Adipocyte (in vitro differentiated cells): Measurements from ENCODE around the gene CACNA1D.
A peak's percentile ranks its signal among the peaks of the same experiment; 100 is the strongest.

Experiments used
- DNase-seq: peaks from one replicate; pipeline ENCODE4 v3.0.0-alpha.2; 2015; ENCODE audit warnings: low read depth
- H3K27me3 ChIP-seq: replicated peaks from 2 replicates; pipeline ENCODE4 v1.7.0; 2013; ENCODE audit warnings: mild to moderate bottlenecking, low read length, moderate library complexity; ENCODE audit not compliant: control insufficient read depth, insufficient read depth
- H3K36me3 ChIP-seq: 2 replicates; pipeline ENCODE4 v1.7.0; 2013; ENCODE audit warnings: low read length, mild to moderate bottlenecking, moderate library complexity; ENCODE audit not compliant: control insufficient read depth, insufficient read depth, severe bottlenecking
- H3K4me1 ChIP-seq: 2 replicates; pipeline ENCODE4 v1.7.0; 2013; ENCODE audit warnings: mild to moderate bottlenecking, low read length, moderate library complexity; ENCODE audit not compliant: control insufficient read depth, insufficient read depth
- H3K4me3 ChIP-seq: 2 replicates; pipeline ENCODE4 v1.7.0; 2013; ENCODE audit warnings: mild to moderate bottlenecking, low read length, moderate library complexity
- H3K9ac ChIP-seq: 2 replicates; pipeline ENCODE4 v1.7.0; 2013; ENCODE audit warnings: mild to moderate bottlenecking, low read length, moderate library complexity
- H3K9me3 ChIP-seq: 2 replicates; pipeline ENCODE4 v1.7.0; 2013; ENCODE audit warnings: mild to moderate bottlenecking, low read length, moderate library complexity; ENCODE audit not compliant: control insufficient read depth

Gene CACNA1D

DNA sequence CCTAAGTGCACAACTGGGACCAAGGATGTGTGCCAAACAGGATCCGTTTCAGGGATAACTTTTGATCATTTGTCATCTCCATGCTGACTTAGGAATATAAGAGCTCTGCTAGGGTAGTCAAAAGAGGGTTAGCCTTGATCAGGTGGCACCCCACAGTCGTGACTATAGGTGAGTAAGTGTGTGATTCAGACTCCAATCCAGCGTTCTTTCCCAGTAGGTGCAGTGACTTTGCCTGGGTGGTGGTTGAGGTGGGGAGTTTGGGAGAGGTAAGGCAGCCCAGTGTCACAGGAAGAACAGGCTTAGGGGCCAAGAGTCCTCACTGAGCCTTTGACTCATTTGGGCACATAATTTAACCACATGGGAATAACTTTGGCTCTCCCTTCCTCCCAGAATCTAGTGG, 300.8 kb downstream of the CACNA1D start:
- H3K36me3 ChIP-seq: no peaks in the 10 kb centered on the region
- no peak overlapping the region for H3K4me3 ChIP-seq
- DNase-seq: no peak
- H3K9me3 ChIP-seq: no peaks in the 10 kb centered on the region
- no peaks in the 10 kb centered on the region for H3K27me3 ChIP-seq
- no peaks in the 10 kb centered on the region for H3K4me1 ChIP-seq
- H3K9ac ChIP-seq: no peak overlapping the region

DNA sequence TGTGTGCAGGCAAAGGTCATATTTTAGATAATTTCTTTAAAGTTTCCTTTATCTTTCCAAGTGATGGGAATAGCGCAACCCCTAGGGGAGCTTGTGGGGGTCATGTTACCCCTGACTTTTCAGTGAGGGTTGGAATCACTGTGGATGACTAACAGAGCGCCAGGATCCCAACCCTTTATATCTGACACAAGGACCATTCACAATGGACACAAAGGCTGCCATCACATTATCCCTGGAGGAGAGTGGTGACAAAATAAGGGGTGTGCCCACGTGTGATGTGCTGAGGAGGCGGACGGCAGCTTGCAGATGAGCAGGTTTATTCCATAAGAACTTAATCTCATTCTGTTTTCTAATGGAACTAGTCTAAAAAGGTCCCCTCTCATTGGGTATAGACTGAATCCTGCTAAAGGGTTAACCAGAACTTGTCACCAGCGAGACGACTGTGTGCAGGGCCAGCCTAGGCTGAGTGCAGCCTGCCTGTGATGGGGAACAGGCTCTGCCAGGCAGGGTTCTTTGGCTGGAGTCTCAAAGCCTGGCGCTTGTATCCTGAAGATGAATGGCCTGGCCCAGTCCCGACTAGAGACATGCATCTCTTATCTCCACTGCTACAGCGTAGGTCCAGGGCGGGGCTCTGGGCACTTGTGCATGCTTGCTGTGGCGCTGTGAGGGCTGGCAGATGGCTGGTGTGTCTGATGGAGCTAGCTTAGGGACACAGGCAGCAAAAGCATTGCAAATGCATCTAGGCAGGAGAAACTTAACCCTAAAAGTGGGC, 301.6 kb downstream of the CACNA1D start:
- DNase-seq: no peak
- Histone ChIP-seq H3K9ac (no peak overlapping the region), H3K4me1 (no peaks in the 10 kb centered on the region), H3K9me3 (no peaks in the 10 kb centered on the region), H3K36me3 (no peaks in the 10 kb centered on the region), H3K4me3 (no peak overlapping the region), H3K27me3 (no peaks in the 10 kb centered on the region)

DNA sequence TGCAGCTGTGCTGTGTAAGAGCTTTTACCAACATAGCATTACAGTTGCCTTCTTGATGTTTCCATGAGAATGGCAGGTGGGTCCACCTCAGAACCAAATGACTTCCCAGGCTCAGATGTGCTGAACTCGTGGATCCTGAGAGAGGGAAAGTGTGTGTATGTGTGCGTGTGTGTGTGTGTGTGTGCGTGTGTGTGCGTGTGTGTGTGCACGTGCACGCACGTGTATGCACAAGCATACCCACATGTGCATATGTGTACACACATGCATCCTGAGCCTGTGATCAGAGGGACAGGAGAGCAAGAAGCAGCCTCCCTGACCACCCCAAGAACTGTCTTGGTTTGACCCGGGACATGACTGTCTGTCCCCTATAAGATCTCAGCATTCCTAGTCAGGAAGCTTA, 303.7 kb downstream of the CACNA1D start:
- Histone ChIP-seq H3K27me3 (no peaks in the 10 kb centered on the region), H3K36me3 (no peaks in the 10 kb centered on the region), H3K4me3 (no peak overlapping the region), H3K9ac (no peak overlapping the region), H3K4me1 (no peaks in the 10 kb centered on the region), H3K9me3 (no peaks in the 10 kb centered on the region)
- no peak for DNase-seq

DNA sequence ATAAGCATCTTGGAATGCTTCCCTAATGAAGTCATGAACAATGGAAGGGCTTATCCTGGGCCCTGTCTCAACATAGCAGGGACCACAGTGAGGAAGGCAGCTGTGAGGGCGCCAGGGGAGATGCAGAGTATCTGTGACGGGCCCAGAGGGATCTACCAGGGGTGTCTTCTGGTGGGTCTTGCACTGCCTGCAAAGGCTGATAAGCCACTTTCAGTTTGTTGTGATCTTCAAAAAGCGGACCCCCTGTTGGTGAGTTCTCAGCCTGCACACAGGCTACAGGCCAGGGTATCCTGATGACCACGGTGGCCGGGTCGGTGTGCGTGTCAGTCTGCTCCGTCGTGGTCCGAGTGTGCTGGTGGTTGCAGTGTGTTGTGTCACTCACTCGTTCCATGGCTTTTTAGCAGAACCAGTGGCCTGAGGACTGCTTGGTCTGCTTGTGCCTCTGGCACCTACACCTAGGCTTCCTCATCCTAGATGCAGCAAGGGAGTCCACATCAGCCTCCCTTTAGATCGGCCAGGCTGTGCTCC, 305.0 kb downstream of the CACNA1D start:
- H3K4me1 ChIP-seq: peaks cover 5% of the 10 kb centered on the region
- no peak overlapping the region for H3K9ac ChIP-seq
- H3K27me3 ChIP-seq: no peaks in the 10 kb centered on the region
- no peak for DNase-seq
- H3K36me3 ChIP-seq: no peaks in the 10 kb centered on the region
- no peak overlapping the region for H3K4me3 ChIP-seq
- H3K9me3 ChIP-seq: no peaks in the 10 kb centered on the region

DNA sequence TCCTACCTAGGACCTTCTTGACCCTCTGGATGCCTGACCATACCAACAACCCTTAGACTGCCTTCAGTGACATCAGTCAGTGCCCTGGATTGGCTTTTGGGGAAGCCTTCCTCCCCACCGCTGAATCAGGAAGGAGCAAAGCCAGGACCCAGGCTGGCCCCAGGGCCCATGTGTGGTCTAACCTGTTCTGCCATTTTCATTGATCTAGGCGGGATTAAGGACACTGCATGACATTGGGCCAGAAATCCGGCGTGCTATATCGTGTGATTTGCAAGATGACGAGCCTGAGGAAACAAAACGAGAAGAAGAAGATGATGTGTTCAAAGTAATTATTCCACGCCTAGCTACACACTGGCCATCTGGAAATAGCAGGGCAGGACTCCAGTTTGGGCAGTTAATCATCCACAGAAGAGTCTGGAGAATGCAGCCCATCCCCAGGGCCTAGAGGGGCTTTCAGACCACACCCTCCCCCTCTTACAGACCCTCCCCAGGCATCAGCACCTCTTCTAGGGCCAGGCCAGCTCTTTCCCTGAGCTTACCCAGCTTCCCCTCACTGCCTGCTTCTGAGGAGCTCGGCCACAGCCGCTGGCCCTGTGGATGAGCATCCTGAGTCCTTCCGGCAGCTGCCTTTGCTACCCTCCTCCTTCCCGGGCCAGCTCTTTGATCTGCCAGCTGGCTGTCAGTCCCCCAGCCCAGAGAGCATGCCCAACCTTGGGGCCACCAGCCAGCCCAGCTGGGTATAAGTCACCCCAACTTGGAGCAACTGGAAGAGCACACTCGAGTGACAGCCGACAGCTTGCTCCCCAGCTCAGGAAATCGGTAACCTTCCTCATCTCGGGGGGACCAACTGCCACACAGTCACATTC, 305.9 kb downstream of the CACNA1D start:
- Histone ChIP-seq H3K27me3 (no peaks in the 10 kb centered on the region), H3K36me3 (no peaks in the 10 kb centered on the region), H3K9me3 (no peaks in the 10 kb centered on the region), H3K9ac (no peak overlapping the region), H3K4me1 (peaks cover 14% of the 10 kb centered on the region), H3K4me3 (no peak overlapping the region)
- DNase-seq: no peak

DNA sequence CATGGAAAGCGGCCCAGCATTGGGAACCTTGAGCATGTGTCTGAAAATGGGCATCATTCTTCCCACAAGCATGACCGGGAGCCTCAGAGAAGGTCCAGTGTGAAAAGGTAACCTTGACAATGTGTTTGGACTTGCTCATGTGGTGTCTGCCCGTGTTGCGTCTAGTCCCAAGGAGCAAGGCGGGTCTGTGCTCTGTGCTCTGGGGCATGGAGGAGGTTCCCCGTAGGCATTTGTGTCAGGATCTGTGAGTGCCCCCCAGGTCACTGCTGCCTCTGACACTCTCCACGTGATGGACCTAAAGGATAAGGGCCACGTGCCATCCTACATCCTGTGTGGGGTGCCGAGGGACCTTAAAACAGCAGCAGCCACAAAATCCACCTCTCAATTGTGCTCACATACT, 306.9 kb downstream of the CACNA1D start:
- no peaks in the 10 kb centered on the region for H3K36me3 ChIP-seq
- no peaks in the 10 kb centered on the region for H3K9me3 ChIP-seq
- no peak overlapping the region for H3K4me3 ChIP-seq

DNA sequence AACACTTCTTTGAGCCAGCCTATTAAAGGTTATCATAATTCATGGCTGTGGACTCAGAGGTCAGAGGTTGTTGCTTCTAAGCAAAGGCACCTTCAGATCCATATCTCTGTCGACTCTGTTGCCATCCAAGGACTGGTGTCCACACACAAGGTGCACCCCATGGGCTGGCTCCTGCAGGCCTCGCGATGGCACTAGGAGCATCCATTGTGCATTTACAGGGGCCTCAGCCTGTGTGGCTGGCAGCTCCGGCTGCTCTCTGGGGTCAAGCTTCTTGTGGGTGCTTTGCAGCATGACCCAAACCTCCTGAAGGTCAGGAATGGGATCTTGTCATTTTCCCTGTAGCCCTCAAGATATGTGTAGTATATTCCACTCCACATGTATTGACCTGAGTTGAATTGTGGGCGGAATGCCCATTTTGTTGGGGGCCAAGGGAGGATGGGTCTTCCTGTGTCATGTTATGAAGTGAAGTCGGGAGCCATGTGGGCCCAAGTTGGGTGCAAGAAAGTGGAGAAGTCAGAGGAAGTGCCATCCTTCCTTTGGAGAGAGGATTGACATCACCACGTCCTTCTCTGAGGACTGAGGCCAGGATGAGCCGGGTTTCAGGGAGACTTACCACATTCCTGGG, 308.0 kb downstream of the CACNA1D start:
- Histone ChIP-seq H3K4me3 (no peak overlapping the region), H3K9ac (no peak overlapping the region), H3K36me3 (no peaks in the 10 kb centered on the region), H3K27me3 (no peaks in the 10 kb centered on the region), H3K9me3 (no peaks in the 10 kb centered on the region), H3K4me1 (peaks cover 30% of the 10 kb centered on the region)
- DNase-seq: no peak

More for the DNA sequence above, 306.9 kb downstream of the CACNA1D start:
- Histone ChIP-seq H3K27me3 (no peaks in the 10 kb centered on the region), H3K9ac (no peak overlapping the region), H3K4me1 (peaks cover 24% of the 10 kb centered on the region)
- no peak for DNase-seq

DNA sequence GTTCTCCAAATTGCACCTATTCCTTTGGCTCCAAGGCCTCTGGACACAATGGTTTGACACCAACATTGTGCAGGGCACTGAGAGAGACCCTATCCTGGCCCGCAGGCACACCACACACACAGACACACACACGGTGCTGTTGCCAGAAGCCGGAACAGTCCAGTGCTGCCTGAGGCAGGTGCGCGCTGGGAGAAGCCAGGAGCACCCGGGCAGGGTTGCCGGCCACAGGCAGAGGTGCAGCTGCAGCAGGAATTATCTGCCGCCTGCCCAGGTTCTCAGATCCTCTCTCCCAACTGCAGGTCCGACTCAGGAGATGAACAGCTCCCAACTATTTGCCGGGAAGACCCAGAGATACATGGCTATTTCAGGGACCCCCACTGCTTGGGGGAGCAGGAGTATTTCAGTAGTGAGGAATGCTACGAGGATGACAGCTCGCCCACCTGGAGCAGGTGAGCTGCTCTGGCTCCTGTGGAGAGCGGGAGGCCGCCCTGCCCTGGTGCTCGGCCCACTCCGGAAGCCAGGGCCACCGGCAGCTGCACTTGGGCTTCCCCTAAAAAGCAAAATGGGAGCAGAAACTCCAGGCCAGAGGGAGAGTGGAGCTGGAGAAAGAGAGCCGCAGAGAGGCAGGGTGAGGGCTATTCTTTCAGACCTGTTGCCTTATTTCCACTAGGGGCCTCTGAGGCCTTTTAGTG, 308.9 kb downstream of the CACNA1D start:
- Histone ChIP-seq H3K27me3 (no peaks in the 10 kb centered on the region), H3K9me3 (no peaks in the 10 kb centered on the region), H3K36me3 (no peaks in the 10 kb centered on the region), H3K9ac (no peak overlapping the region), H3K4me3 (no peak overlapping the region), H3K4me1 (peaks cover 30% of the 10 kb centered on the region)
- no peak for DNase-seq

DNA sequence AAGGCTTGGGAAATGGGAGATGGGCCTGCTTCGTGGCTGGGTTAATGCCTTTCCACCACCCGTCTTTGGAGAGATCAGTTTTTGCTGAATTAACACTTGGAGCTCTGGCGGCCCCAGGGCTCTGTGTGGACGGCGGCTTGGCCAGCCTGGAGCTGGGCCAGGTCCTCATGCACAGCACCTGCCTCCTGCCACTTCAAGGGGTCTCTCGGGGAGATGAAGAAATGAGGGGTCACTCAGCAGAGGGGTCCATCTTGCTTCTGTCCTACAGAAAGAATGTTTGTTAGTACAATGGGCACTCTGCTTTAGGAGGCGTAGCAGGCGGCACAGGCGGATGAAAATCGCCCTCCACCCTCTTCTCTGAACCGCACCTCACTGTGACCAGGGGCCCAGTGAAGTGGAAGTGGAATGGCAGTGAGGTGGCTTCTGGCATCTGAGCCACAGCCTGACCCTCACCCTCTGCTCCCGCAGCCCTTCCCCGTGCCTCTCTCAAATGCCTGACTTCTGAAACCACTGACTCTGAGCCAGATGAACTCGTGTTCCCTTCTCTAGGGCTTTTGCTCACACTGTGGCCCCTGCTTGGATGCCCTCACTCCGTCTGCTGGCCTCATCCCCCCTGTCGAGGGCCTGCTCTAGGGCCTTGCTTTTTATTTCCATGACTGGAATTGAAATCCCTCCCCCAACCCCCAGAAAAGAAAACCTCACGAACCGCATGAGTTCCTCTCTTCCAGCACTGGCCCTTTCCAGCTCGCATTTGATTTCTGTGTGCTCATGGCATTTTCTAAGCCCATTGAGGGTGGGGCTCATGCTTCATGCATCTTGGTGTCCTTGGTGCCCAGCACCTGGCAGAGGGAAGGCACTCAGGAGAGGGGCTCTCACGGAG, 309.6 kb downstream of the CACNA1D start:
- no peaks in the 10 kb centered on the region for H3K36me3 ChIP-seq
- H3K4me3 ChIP-seq: peak overlapping the region; percentile 24
- peaks cover 30% of the 10 kb centered on the region for H3K4me1 ChIP-seq
- no peaks in the 10 kb centered on the region for H3K27me3 ChIP-seq
- no peaks in the 10 kb centered on the region for H3K9me3 ChIP-seq
- H3K9ac ChIP-seq: peak overlapping the region; percentile 13
- peak; percentile 13 for DNase-seq
